Stimulated activated CD4-positive, alpha-beta T cell treated with anti-CD3 and anti-CD28 coated beads, TNF-alpha, amount 100 ng/mL, for 24 hours (primary cell): Measurements from ENCODE around the gene SUPT4H1.

Source experiments
- DNase-seq, 3 experiments: peaks; one replicate each; pipeline ENCODE4 v3.0.0-alpha.2; 2020; ENCODE audit warnings: low read depth in 3 of 3

SUPT4H1 gene

GRCh38 chr17:58319173-58320162 is 32.5 kb downstream of the SUPT4H1 start:
- DNase-seq: no peak

GRCh38 chr17:58318627-58319172 is 33.3 kb downstream of the SUPT4H1 start:
- no peak for DNase-seq

GRCh38 chr17:58318065-58318481 is 33.9 kb downstream of the SUPT4H1 start:
- DNase-seq: no peak

GRCh38 chr17:58317421-58318064 is 34.5 kb downstream of the SUPT4H1 start:
- DNase-seq: peak; percentile 55 to 69 (median 62)

- DNase-seq: no peak
Observed at GRCh38 chr17:58316260-58316960, 35.6 kb downstream of the SUPT4H1 start.

- DNase-seq: no peak
Observed at GRCh38 chr17:58315750-58316149, 36.3 kb downstream of the SUPT4H1 start.

- DNase-seq: no peak
Observed at GRCh38 chr17:58315281-58315711, 36.7 kb downstream of the SUPT4H1 start.

- DNase-seq: no peak
Observed at GRCh38 chr17:58314706-58315015, 37.3 kb downstream of the SUPT4H1 start.

- DNase-seq: no peak
Observed at GRCh38 chr17:58313815-58314705, 37.9 kb downstream of the SUPT4H1 start.

GRCh38 chr17:58312829-58313228 is 39.2 kb downstream of the SUPT4H1 start:
- no peak for DNase-seq

- no peak for DNase-seq
Observed at GRCh38 chr17:58312021-58312630, 39.9 kb downstream of the SUPT4H1 start.

- no peak for DNase-seq
Observed at GRCh38 chr17:58311429-58311894, 40.5 kb downstream of the SUPT4H1 start.

- no peak for DNase-seq
Observed at GRCh38 chr17:58310511-58311428, 41.2 kb downstream of the SUPT4H1 start.

GRCh38 chr17:58309918-58310259 is 42.1 kb downstream of the SUPT4H1 start:
- DNase-seq: no peak

GRCh38 chr17:58308985-58309917 is 42.8 kb downstream of the SUPT4H1 start:
- no peak for DNase-seq

GRCh38 chr17:58308173-58308984 is 43.6 kb downstream of the SUPT4H1 start:
- no peak for DNase-seq

- DNase-seq: no peak
Observed at GRCh38 chr17:58307468-58308172, 44.4 kb downstream of the SUPT4H1 start.
